ENCODE results near the gene UBA1.

The UBA1 gene

DNA sequence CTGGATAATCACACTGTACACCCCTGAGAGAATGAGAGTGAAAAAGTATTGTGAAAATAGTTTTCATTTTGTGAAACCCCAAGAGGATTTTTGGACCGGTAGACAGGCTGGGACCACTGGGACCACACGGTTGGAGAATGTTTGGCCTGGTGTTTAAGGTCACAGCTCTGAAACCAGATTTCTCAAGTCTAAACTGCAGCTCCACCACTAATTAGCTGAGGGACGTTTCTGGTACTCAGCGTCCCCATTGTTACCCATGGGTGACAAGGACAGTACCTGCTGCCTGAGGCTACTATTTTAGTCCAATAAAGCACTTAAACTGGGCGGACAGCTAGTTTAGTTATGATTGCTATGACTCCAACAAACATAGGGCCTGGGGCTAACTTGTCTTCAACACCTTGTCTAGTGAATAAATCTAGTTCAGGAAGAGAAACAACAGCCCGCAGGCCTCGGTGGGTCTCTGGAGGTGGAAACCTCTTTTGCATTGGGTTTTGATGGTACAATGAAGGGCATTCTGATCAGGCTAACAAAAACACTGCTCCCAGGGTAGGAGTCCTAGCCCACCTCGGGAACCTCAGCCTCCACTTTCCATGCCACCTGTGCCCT lies 38.7 kb downstream of the UBA1 start:
- no CpG with 5 or more reads among the region's 8 CpGs for WGBS (ENCODE audit: extremely low coverage, insufficient coverage, low lambda C conversion rate)

DNA sequence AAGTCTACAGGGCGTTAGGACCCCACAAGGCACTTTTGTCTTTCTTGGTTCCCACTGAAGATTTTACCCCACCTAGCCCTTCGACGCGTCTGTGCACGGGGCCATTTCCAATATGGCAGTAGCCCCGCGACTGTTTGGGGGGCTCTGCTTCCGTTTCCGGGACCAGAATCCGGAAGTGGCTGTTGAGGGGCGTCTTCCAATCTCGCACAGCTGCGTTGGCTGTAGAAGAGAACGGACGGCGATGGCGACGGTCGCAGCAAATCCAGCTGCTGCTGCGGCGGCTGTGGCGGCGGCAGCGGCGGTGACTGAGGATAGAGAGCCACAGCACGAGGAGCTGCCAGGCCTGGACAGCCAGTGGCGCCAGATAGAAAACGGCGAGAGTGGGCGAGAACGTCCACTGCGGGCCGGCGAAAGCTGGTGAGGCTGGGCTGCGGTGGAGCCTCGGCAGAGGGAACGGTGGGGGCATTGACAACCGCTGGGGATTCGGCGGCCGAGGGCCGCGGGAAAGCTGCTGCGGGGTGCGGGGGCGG lies 39.2 kb downstream of the UBA1 start, which contains the start of gene USP11:
USP11 (plus strand) TSS at position 207 of the 530 bp plus-strand sequence; CDS start at position 242, 35 bp downstream.
- no peaks in the 10 kb centered on the region for H3K79me1 ChIP-seq (ENCODE audit: low read length)
- no CpG with 5 or more reads among the region's 46 CpGs for WGBS (ENCODE audit: extremely low coverage, insufficient coverage, low lambda C conversion rate)
- DNase-seq = peak; percentile 57

More for the DNA sequence above, 38.7 kb downstream of the UBA1 start:
- no peak overlapping the region for H2BK5ac ChIP-seq (ENCODE audit: low read length)
- H3K9ac ChIP-seq (ENCODE audit: low read length) = peak overlapping the region; percentile 87
- no peak overlapping the region for H2BK120ac ChIP-seq (ENCODE audit: low read depth, low read length)
- no peak overlapping the region for H3K4me3 ChIP-seq (ENCODE audit: low read length)
- H3K23ac ChIP-seq (ENCODE audit: low read length) = no peak overlapping the region
- H2AK5ac ChIP-seq (ENCODE audit: low read length) = no peak overlapping the region
- no peak overlapping the region for H4K5ac ChIP-seq (ENCODE audit: low read length)
- no peak overlapping the region for H3K18ac ChIP-seq (ENCODE audit: low read length)
- H3K27me3 ChIP-seq (ENCODE audit: insufficient read depth, low read length, poor library complexity) = no peaks in the 10 kb centered on the region
- no peak overlapping the region for H4K8ac ChIP-seq (ENCODE audit: low read depth, low read length)
- peak overlapping the region; percentile 93 for H3K27ac ChIP-seq (ENCODE audit: low read depth, low read length)
- H3K79me2 ChIP-seq (ENCODE audit: control insufficient read depth, insufficient read depth, low read length) = peaks cover 12% of the 10 kb centered on the region
- DNase-seq = no peak
- no peaks in the 10 kb centered on the region for H3K79me1 ChIP-seq (ENCODE audit: low read length)
- no peak overlapping the region for H2BK15ac ChIP-seq (replicated peaks; ENCODE audit: low read depth)
- H3K4me1 ChIP-seq (ENCODE audit: control insufficient read depth, low read depth, low read length) = no peaks in the 10 kb centered on the region
- H3K56ac ChIP-seq (ENCODE audit: low read length) = peak overlapping the region; percentile 95
- H3K4me2 ChIP-seq (ENCODE audit: low read length) = no peak overlapping the region
- peaks cover 2% of the 10 kb centered on the region for H3K36me3 ChIP-seq (ENCODE audit: control insufficient read depth, insufficient read depth, low read length)
- peak overlapping the region; percentile 70 for H3K4ac ChIP-seq (ENCODE audit: low read depth, low read length)

DNA sequence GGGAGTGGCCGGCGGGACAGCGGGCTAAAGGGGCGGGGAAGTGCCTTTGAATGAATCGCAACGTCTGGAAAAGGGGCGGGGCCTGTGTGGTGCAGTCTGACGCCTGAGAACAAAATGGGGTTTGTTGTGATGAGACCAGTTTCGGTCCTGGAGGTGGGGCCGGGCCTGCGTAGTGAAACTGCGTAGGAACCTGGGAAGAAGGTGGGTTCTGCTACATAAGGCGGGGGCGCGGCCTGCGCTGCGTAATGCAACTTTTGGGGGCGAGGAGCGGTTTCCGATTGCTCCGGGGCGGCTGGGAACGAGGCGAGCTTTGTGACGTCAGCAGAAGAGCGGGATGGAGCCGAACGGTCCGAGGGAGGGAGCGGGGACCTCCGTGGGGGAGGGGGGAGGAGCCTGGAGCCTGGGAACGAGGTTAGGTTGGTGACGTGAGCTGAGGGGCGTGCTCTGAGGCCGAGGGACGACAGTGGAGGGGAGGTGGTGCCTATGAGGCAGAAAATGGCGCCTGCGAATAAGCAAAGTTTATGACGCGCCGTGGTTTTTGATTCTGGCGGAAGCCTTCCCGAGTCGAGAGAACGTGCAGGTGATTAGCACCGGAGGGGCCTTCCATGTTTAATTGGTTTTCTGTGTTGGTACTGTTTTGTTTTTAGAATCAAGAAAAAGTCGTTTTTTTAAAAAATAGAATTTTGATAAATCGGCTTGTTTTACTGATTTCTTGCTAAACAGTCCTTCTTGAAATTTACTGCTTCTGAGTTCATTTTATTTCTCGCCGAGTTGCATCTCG lies 39.9 kb downstream of the UBA1 start:
- Histone ChIP-seq H2BK5ac (ENCODE audit: low read length) (no peak overlapping the region), H3K79me2 (ENCODE audit: control insufficient read depth, insufficient read depth, low read length) (peaks cover 12% of the 10 kb centered on the region), H2BK15ac (replicated peaks; ENCODE audit: low read depth) (no peak overlapping the region), H3K27ac (ENCODE audit: low read depth, low read length) (peak overlapping the region; percentile 93), H3K23ac (ENCODE audit: low read length) (no peak overlapping the region), H3K4ac (ENCODE audit: low read depth, low read length) (peak overlapping the region; percentile 24), H3K27me3 (ENCODE audit: insufficient read depth, low read length, poor library complexity) (no peaks in the 10 kb centered on the region), H3K56ac (ENCODE audit: low read length) (peak overlapping the region; percentile 85), H3K4me2 (ENCODE audit: low read length) (no peak overlapping the region), H2AK5ac (ENCODE audit: low read length) (no peak overlapping the region), H3K4me1 (ENCODE audit: control insufficient read depth, low read depth, low read length) (no peaks in the 10 kb centered on the region), H4K8ac (ENCODE audit: low read depth, low read length) (no peak overlapping the region), H4K5ac (ENCODE audit: low read length) (no peak overlapping the region), H3K79me1 (ENCODE audit: low read length) (no peaks in the 10 kb centered on the region), H3K9ac (ENCODE audit: low read length) (peak overlapping the region; percentile 53), H3K18ac (ENCODE audit: low read length) (peak overlapping the region; percentile 53), H2BK120ac (ENCODE audit: low read depth, low read length) (no peak overlapping the region), H3K4me3 (ENCODE audit: low read length) (peak overlapping the region; percentile 72), H3K36me3 (ENCODE audit: control insufficient read depth, insufficient read depth, low read length) (peaks cover under 1% of the 10 kb centered on the region)
- WGBS (ENCODE audit: extremely low coverage, insufficient coverage, low lambda C conversion rate) = no CpG with 5 or more reads among the region's 51 CpGs
- peak; percentile 95 for DNase-seq

More for the DNA sequence above, 39.2 kb downstream of the UBA1 start, which contains the start of gene USP11:
- Histone ChIP-seq H3K27me3 (ENCODE audit: insufficient read depth, low read length, poor library complexity) (no peaks in the 10 kb centered on the region), H2BK5ac (ENCODE audit: low read length) (no peak within 1 kb of the TSS), H2AK5ac (ENCODE audit: low read length) (no peak within 1 kb of the TSS), H3K56ac (ENCODE audit: low read length) (peak within 1 kb of the TSS; percentile 95), H3K4me3 (ENCODE audit: low read length) (peak within 1 kb of the TSS; percentile 72), H4K5ac (ENCODE audit: low read length) (no peak within 1 kb of the TSS), H3K18ac (ENCODE audit: low read length) (peak within 1 kb of the TSS; percentile 76), H2BK15ac (replicated peaks; ENCODE audit: low read depth) (no peak within 1 kb of the TSS), H3K36me3 (ENCODE audit: control insufficient read depth, insufficient read depth, low read length) (peaks cover 2% of the 10 kb centered on the region), H2BK120ac (ENCODE audit: low read depth, low read length) (no peak within 1 kb of the TSS), H3K9ac (ENCODE audit: low read length) (peak within 1 kb of the TSS; percentile 87), H3K79me2 (ENCODE audit: control insufficient read depth, insufficient read depth, low read length) (peaks cover 12% of the 10 kb centered on the region), H3K27ac (ENCODE audit: low read depth, low read length) (peak within 1 kb of the TSS; percentile 93), H3K4me2 (ENCODE audit: low read length) (no peak within 1 kb of the TSS), H4K8ac (ENCODE audit: low read depth, low read length) (no peak within 1 kb of the TSS), H3K4me1 (ENCODE audit: control insufficient read depth, low read depth, low read length) (no peaks in the 10 kb centered on the region), H3K23ac (ENCODE audit: low read length) (no peak within 1 kb of the TSS), H3K4ac (ENCODE audit: low read depth, low read length) (peak within 1 kb of the TSS; percentile 79)

DNA sequence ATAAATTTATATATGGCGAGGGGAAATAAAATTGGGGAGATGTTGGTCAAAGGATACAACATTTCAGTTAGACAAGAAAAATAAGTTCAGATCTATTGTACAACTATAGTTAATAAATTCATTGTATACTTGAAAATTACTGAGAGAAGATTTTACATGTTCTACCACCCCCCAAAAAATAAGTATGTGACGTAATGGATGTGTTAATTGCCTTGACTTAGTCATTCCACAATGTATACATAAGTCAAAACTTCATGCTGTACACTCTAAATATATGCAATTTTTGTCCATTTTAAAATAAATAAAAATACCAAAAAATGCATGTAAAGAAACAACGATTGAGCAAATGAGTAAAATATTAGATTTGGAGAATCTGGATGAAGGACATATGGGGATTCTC lies 41.0 kb downstream of the UBA1 start:
- Histone ChIP-seq H3K23ac (ENCODE audit: low read length) (no peak overlapping the region), H2BK5ac (ENCODE audit: low read length) (no peak overlapping the region), H2BK120ac (ENCODE audit: low read depth, low read length) (no peak overlapping the region), H3K79me1 (ENCODE audit: low read length) (peaks cover 2% of the 10 kb centered on the region), H3K79me2 (ENCODE audit: control insufficient read depth, insufficient read depth, low read length) (peaks cover 12% of the 10 kb centered on the region), H2BK15ac (replicated peaks; ENCODE audit: low read depth) (no peak overlapping the region), H3K27me3 (ENCODE audit: insufficient read depth, low read length, poor library complexity) (no peaks in the 10 kb centered on the region), H3K18ac (ENCODE audit: low read length) (no peak overlapping the region), H3K27ac (ENCODE audit: low read depth, low read length) (no peak overlapping the region), H3K4ac (ENCODE audit: low read depth, low read length) (no peak overlapping the region), H2AK5ac (ENCODE audit: low read length) (no peak overlapping the region), H3K9ac (ENCODE audit: low read length) (no peak overlapping the region), H3K4me3 (ENCODE audit: low read length) (no peak overlapping the region), H4K8ac (ENCODE audit: low read depth, low read length) (no peak overlapping the region), H3K56ac (ENCODE audit: low read length) (no peak overlapping the region), H3K4me1 (ENCODE audit: control insufficient read depth, low read depth, low read length) (no peaks in the 10 kb centered on the region), H4K5ac (ENCODE audit: low read length) (no peak overlapping the region), H3K4me2 (ENCODE audit: low read length) (no peak overlapping the region), H3K36me3 (ENCODE audit: control insufficient read depth, insufficient read depth, low read length) (no peaks in the 10 kb centered on the region)
- no CpG with 5 or more reads among the region's 3 CpGs for WGBS (ENCODE audit: extremely low coverage, insufficient coverage, low lambda C conversion rate)
- no peak for DNase-seq

DNA sequence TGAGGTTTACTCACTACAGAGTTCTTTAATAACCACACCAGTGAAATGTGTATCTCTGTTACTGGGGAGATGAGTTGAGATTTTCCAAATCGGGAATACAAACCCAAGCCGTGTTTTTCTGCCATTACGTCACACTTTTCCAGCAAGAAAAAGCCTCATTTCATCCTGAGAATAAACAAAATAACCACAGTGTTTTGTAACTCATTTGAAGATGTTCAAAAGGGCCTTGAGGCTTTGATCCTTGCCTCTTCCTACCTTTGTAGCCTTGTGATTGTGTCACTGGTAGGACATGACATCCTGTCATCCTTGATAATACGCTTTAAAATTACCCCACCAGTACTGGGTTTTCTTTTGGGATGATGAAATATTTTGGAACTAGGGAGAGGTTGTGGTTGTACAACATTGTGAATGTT lies 42.1 kb downstream of the UBA1 start:
- Histone ChIP-seq H3K9ac (ENCODE audit: low read length) (no peak overlapping the region), H3K27ac (ENCODE audit: low read depth, low read length) (no peak overlapping the region), H3K36me3 (ENCODE audit: control insufficient read depth, insufficient read depth, low read length) (no peaks in the 10 kb centered on the region), H3K4ac (ENCODE audit: low read depth, low read length) (no peak overlapping the region), H2BK15ac (replicated peaks; ENCODE audit: low read depth) (no peak overlapping the region), H4K5ac (ENCODE audit: low read length) (no peak overlapping the region), H3K56ac (ENCODE audit: low read length) (no peak overlapping the region), H4K8ac (ENCODE audit: low read depth, low read length) (no peak overlapping the region), H3K23ac (ENCODE audit: low read length) (no peak overlapping the region), H2AK5ac (ENCODE audit: low read length) (no peak overlapping the region), H3K4me1 (ENCODE audit: control insufficient read depth, low read depth, low read length) (no peaks in the 10 kb centered on the region), H3K27me3 (ENCODE audit: insufficient read depth, low read length, poor library complexity) (no peaks in the 10 kb centered on the region), H2BK120ac (ENCODE audit: low read depth, low read length) (no peak overlapping the region), H3K18ac (ENCODE audit: low read length) (no peak overlapping the region), H3K4me2 (ENCODE audit: low read length) (no peak overlapping the region), H2BK5ac (ENCODE audit: low read length) (no peak overlapping the region), H3K4me3 (ENCODE audit: low read length) (no peak overlapping the region), H3K79me1 (ENCODE audit: low read length) (peaks cover 2% of the 10 kb centered on the region), H3K79me2 (ENCODE audit: control insufficient read depth, insufficient read depth, low read length) (peaks cover 12% of the 10 kb centered on the region)
- WGBS (ENCODE audit: extremely low coverage, insufficient coverage, low lambda C conversion rate) = no CpG with 5 or more reads among the region's 4 CpGs
- DNase-seq = no peak
